ENCODE results near the gene ENDOG. TPM values are rescaled to one million over a fixed set of nuclear protein-coding genes. Genes with fewer than 3 reads are reported as not detected.

The ENDOG gene
- total RNA-seq = 20.0 TPM

DNA sequence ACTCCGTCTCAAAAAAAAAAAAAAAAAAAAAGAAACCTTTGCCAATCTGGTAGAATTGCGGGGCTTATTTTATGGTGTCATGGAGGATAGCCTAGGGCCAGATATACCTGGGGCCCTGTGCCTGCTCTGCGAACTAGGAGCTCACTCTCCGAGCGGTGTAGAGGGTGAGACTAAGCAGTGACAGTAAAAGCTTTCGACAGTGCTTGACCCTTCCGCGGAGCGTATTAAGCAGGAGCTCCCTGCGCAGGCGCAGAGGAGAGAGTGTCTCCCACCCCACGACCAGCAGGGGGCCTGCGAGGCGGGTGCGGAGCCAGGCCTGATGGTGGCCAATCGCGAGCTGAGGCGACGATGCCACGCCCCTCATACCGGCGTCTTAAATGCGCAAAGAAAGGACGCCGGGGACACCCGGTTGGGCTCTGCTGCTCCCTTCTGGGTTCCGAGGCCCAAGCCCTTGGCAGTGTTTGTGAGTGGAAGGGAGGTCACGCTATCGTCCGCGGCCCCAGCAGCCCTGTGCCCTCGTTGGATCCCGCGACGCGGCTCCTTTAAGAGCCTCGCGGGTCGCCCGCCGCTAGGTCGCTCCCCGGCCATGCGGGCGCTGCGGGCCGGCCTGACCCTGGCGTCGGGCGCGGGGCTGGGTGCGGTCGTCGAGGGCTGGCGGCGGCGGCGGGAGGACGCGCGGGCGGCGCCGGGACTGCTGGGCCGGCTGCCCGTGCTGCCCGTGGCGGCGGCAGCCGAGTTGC, at the start of gene ENDOG:
Gene ENDOG, plus strand, starts transcription at position 402 of the 740 bp plus-strand sequence. Its CDS starts 185 bp downstream, at position 587.

DNA sequence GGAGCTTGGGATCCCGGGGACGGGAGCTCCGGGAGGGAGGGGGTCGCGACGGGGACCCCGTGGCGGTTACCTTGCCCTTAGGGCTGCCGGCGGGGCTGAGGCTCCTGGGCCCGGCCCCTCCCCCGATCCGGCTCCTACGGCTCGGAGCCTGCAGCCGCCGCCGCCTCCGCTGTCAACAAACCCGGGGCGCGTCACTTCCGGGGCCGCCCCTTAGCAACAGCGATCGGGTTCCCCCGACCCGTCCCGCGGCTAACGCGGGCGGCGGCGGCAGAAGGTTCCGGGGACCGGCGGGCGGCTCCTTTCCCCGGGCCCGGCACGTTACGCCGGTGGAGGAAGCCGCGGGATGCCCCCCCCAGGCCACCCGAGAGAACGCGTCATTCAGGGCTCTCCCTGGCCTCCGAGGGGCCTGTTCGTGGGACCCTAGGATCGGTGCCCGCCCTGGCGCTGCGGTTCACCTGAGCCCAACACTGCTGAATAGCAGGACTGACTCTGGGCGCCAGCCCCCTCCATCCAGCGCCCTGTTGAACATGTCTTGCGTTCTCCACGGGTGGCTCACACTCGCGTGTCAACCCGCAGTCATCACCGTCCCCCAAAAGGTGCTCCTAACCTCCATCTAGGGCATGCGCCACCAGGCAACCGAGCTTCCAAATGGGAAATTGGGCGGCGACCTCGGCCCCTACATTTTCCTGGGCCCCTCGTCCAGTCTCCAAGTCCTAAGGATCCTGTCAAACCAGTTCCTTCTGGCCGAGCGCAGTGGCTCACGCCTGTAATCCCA, 46.4 kb upstream of the ENDOG start, which contains the start of gene ZER1:
Gene ZER1, minus strand, starts transcription at position 183 of the 775 bp plus-strand sequence. CDS start 16,362 bp downstream, outside the sequence.

DNA sequence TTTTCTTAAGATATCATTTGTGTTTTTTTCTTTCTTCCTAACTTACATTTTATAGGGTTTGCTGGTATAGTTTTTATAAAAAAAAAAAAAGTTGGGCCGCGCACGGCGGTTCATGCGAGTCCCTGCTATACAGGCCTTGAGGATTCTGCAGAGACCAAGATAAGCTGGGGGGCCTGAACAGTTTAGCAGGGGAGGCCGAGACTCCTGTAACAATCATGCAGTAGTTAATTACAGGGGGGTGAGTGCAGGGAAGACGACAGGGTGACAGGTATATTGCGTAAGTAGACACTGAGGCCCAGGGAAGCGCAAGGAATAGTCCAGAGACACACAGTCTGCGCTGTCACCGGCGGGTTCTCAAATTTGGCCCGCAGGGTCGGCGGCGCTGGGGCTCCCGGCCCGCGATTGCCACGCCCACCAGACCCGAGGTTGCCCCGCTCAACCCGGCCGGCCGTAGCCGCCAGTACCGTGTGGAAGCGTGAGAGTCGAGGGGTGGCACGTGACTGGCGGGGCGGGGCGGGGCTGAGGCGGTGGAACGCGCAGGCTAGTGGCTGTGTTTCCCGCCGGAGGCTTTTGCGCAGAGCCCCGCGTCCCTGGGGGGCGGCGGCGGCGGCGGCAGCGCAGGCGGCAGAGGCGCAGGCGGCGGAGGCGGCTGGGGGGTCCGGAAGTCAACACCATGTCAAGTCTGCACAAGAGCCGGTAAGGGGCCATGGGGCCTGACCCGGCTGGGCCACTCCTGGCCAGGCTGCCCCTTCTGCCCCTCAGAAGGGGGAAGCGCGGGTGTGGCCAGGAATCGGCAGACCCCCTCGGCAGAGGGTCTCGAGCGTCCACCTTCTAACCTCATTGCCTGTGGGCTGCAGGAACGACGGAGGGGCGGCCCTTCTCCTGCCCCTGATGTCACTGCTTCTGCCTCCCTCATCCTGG, 31.4 kb upstream of the ENDOG start, which contains the start of gene TBC1D13:
Gene TBC1D13, plus strand, starts transcription at position 573 of the 921 bp plus-strand sequence. Its CDS starts 101 bp downstream, at position 674.

DNA sequence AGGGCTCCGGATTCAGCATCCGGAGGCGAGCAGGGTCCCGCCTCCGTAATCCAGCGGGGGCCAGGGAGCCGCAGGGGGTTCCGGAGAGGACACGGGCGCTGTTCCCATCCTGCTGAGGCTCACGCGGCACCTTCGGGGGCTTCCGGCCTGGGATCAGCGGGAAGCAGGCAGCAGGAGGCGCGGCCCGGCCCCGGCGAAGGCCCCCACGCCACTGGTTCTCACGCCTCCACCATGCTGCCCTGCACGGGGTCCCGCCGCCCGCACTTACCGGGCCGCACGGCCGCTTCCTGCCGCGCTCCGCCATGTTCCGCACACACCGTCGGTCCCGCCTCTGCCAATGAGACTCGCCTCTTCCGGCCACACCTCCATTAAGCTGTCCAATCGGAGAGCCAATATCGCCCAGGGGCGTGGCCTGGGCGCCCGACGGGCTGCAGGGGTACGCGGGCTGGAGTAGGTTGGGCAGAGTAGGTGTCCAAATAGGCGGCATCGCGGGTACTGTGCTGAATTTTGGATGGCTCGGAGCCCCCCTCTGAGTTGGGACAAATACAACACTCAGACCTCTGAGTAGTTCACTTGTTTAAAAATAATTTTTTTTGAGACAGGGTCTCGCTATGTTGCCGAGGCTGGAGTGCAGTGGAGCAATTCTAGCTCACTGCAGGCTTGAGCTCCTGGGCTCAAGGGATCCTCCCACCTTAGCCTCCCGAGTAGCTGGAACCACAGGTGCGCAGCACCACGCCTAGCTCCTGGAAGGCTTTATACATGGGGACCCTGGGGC, 11.4 kb downstream of the ENDOG start, which contains the start of gene SPOUT1:
Gene SPOUT1, minus strand, starts transcription at position 318 of the 775 bp plus-strand sequence. Its CDS starts 14 bp downstream, at position 304.

Other genes starting within 250 kb of the ENDOG start
- 73.6 TPM for gene DYNC2I2, start 161.7 kb upstream of the ENDOG start, total RNA-seq
- 203 TPM for gene SET, start 129.3 kb upstream of the ENDOG start, total RNA-seq
- gene PKN3, start 116.0 kb upstream of the ENDOG start, total RNA-seq = 6.1 TPM
- 44.6 TPM for gene ZDHHC12, start 94.4 kb upstream of the ENDOG start, total RNA-seq
- gene ZER1, start 46.6 kb upstream of the ENDOG start, total RNA-seq = 49.2 TPM
- 18.7 TPM for gene TBC1D13, start 31.2 kb upstream of the ENDOG start, total RNA-seq
- 28.6 TPM for gene SPOUT1, start 11.3 kb downstream of the ENDOG start, total RNA-seq
- 14.1 TPM for gene KYAT1, start 63.5 kb downstream of the ENDOG start, total RNA-seq
- gene LRRC8A, start 63.6 kb downstream of the ENDOG start, total RNA-seq = 28.1 TPM
- gene PHYHD1, start 102.5 kb downstream of the ENDOG start, total RNA-seq = 41.6 TPM
- gene DOLK, start 129.1 kb downstream of the ENDOG start, total RNA-seq = 12.2 TPM
- gene NUP188, start 129.2 kb downstream of the ENDOG start, total RNA-seq = 48.5 TPM
- gene SH3GLB2, start 209.8 kb downstream of the ENDOG start, total RNA-seq = 55.9 TPM
- gene MIGA2, start 218.1 kb downstream of the ENDOG start, total RNA-seq = 28.7 TPM

Data from metanephros (tissue), 1 donor.